Measurements from ENCODE around the gene DTWD1.

The DTWD1 gene

DNA sequence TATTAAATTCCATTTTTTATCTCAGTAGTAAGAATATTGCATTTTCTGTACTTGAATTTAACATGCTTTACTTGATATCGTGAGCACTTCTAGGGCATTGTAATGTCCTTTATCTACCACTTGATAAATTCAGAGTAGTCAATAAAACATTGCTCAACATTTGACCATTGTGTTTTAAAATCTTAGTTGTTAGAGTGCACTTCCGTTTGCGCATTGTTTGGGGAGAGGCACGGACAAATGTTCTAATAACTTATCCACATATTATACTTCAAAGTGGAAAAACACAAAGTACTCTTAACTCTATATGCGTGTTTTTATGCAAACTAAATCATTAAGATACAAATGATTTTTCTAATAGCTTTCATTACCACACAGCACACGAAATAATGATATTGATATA, 649 bp upstream of the DTWD1 start:
- H3K9ac ChIP-seq (ENCODE audit: low read depth, low read length) = peak overlapping the region; percentile 93
- peaks cover 5% of the 10 kb centered on the region; the same call in 1 of the 2 replicates for H3K4me1 ChIP-seq (ENCODE audit: insufficient read depth, low read length)
- H3K27ac ChIP-seq (ENCODE audit: low read length) = peak overlapping the region; percentile 57
- no peaks in the 10 kb centered on the region for H3K27me3 ChIP-seq (ENCODE audit: insufficient read depth, low read length)
- peak overlapping the region; percentile 94 for H3K4me3 ChIP-seq (ENCODE audit: low read length)
- peaks cover 9% of the 10 kb centered on the region for H3K9me3 ChIP-seq (ENCODE audit: insufficient read depth, low read depth, low read length)
- H3K36me3 ChIP-seq (ENCODE audit: insufficient read depth, low read depth, low read length) = peaks cover 8% of the 10 kb centered on the region

DNA sequence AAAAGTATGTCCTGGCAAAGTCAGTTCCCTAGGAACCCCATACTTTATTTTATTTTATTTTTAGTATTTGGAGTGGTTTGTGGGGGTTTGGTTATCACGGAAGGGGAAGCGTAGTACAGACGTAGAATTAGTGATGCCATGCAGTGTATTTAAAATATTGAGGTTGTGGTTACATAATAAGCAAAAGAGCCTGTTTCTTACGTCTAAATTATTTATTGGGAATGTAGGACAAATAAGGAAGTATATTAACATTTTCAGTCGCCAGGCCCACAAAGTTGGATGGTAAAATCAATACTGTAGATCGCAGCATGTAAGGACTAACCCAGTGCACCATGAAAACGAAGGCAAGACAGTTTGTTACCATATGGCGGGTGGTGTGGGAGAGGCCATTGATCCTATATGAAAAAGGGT, 558 bp downstream of the DTWD1 start:
- H3K9ac ChIP-seq (ENCODE audit: low read depth, low read length) = peak overlapping the region; percentile 94
- no peak overlapping the region for H3K27ac ChIP-seq (ENCODE audit: low read length)
- peaks cover 16% of the 10 kb centered on the region for H3K9me3 ChIP-seq (ENCODE audit: insufficient read depth, low read depth, low read length)
- H3K27me3 ChIP-seq (ENCODE audit: insufficient read depth, low read length) = no peaks in the 10 kb centered on the region
- peaks cover 5% of the 10 kb centered on the region; the same call in 1 of the 2 replicates for H3K4me1 ChIP-seq (ENCODE audit: insufficient read depth, low read length)
- peak overlapping the region; percentile 94 for H3K4me3 ChIP-seq (ENCODE audit: low read length)
- peaks cover 20% of the 10 kb centered on the region for H3K36me3 ChIP-seq (ENCODE audit: insufficient read depth, low read depth, low read length)

DNA sequence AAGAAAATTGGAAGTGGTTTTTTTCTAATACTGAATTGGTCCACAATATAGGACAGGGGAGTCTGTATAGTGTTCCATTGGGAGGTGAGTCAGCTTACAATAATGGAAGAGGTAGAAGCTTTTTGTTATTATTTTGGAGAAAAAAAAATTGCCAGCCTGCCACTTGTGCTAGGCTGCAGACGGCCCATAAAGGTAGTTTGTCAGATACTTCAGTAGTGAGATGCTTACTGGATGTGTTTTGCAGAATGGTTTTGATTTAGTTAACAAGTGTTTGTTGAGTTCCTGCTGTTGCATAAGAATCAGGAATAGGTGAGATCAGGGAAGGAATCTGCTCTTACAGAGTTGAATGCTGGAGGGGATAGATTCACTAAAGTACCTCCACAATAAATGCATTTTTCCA, 1.0 kb downstream of the DTWD1 start:
- peaks cover 16% of the 10 kb centered on the region for H3K9me3 ChIP-seq (ENCODE audit: insufficient read depth, low read depth, low read length)
- peak overlapping the region; percentile 94 for H3K9ac ChIP-seq (ENCODE audit: low read depth, low read length)
- H3K4me1 ChIP-seq (ENCODE audit: insufficient read depth, low read length) = peaks cover 5% of the 10 kb centered on the region; the same call in 1 of the 2 replicates
- H3K27me3 ChIP-seq (ENCODE audit: insufficient read depth, low read length) = no peaks in the 10 kb centered on the region
- peaks cover 25% of the 10 kb centered on the region for H3K36me3 ChIP-seq (ENCODE audit: insufficient read depth, low read depth, low read length)
- peak overlapping the region; percentile 94 for H3K4me3 ChIP-seq (ENCODE audit: low read length)
- no peak overlapping the region for H3K27ac ChIP-seq (ENCODE audit: low read length)

DNA sequence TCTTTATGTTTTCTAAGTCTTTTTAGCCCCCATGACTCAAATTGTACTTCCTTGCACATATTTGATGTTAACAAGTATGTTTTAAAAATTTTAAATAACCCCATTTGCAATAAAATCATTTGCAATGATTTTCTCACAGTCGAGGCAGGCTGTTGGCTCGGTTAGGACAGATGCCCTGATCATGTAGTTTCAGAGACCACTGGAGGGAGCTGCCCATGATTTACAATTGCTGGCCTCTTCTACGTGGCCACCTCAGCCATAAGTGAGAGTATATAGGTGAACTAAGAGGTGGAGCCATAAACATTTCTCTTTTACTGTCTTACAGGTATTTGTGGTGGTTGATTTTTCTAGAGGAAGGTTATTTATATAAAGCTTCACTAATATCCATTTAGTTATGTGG, 1.7 kb downstream of the DTWD1 start:
- peaks cover 5% of the 10 kb centered on the region; the same call in 1 of the 2 replicates for H3K4me1 ChIP-seq (ENCODE audit: insufficient read depth, low read length)
- H3K27ac ChIP-seq (ENCODE audit: low read length) = no peak overlapping the region
- peak overlapping the region; percentile 94 for H3K4me3 ChIP-seq (ENCODE audit: low read length)
- peaks cover 32% of the 10 kb centered on the region for H3K36me3 ChIP-seq (ENCODE audit: insufficient read depth, low read depth, low read length)
- H3K9me3 ChIP-seq (ENCODE audit: insufficient read depth, low read depth, low read length) = peaks cover 16% of the 10 kb centered on the region
- no peaks in the 10 kb centered on the region for H3K27me3 ChIP-seq (ENCODE audit: insufficient read depth, low read length)
- no peak overlapping the region for H3K9ac ChIP-seq (ENCODE audit: low read depth, low read length)

DNA sequence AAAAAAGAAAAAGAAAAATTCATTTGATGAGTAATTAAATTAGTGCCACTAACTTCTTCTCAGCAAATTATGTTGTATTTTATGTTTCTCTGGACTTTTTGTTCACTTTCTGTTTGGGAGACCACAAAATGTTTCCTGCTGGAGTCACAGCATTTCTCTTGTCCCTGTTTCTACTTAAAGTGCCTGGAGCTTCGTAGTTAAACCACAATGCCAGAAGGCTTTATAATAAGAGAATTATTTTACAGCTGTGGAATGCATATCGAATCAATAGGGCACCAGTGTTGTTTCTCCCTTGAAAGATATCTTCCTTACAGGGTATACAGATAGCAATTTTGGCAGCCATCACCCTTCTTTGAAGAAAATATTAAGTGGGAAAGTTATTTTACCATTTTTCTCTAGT, 3.2 kb downstream of the DTWD1 start:
- no peak overlapping the region for H3K9ac ChIP-seq (ENCODE audit: low read depth, low read length)
- no peaks in the 10 kb centered on the region for H3K27me3 ChIP-seq (ENCODE audit: insufficient read depth, low read length)
- peaks cover 41% of the 10 kb centered on the region for H3K36me3 ChIP-seq (ENCODE audit: insufficient read depth, low read depth, low read length)
- peaks cover 5% of the 10 kb centered on the region; the same call in 1 of the 2 replicates for H3K4me1 ChIP-seq (ENCODE audit: insufficient read depth, low read length)
- peaks cover 16% of the 10 kb centered on the region for H3K9me3 ChIP-seq (ENCODE audit: insufficient read depth, low read depth, low read length)
- H3K4me3 ChIP-seq (ENCODE audit: low read length) = no peak overlapping the region
- no peak overlapping the region for H3K27ac ChIP-seq (ENCODE audit: low read length)

DNA sequence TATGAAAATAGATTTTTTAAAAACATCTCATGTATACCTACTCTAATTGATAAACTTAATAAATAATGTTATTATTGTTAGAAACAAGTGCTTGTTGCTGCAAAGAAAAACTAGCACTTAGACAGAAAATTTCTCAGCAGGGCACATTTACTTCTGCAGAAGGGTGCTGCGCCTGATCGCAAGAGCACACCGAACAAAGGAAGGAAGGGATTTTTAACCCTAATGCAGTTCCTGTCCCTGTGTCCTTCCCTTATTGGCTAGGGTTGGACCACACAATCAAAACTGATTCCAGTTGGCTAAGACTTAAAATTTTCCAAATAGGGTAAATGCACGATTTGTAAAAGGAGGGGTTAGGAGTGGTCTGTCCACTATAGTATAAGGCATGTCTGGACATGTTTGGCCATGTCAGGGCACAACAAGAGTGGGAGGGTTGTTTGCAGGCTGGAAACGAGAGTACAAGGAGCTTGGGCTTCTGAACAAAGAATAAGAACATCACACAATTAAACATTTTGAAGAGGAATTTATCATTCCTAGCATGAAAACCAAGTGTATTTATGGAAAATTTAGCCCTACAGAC, 4.7 kb downstream of the DTWD1 start:
- Histone ChIP-seq H3K36me3 (ENCODE audit: insufficient read depth, low read depth, low read length) (peaks cover 52% of the 10 kb centered on the region), H3K27ac (ENCODE audit: low read length) (no peak overlapping the region), H3K9me3 (ENCODE audit: insufficient read depth, low read depth, low read length) (peaks cover 16% of the 10 kb centered on the region), H3K4me1 (ENCODE audit: insufficient read depth, low read length) (peaks cover 5% of the 10 kb centered on the region; the same call in 1 of the 2 replicates), H3K9ac (ENCODE audit: low read depth, low read length) (no peak overlapping the region), H3K4me3 (ENCODE audit: low read length) (no peak overlapping the region), H3K27me3 (ENCODE audit: insufficient read depth, low read length) (no peaks in the 10 kb centered on the region)

DNA sequence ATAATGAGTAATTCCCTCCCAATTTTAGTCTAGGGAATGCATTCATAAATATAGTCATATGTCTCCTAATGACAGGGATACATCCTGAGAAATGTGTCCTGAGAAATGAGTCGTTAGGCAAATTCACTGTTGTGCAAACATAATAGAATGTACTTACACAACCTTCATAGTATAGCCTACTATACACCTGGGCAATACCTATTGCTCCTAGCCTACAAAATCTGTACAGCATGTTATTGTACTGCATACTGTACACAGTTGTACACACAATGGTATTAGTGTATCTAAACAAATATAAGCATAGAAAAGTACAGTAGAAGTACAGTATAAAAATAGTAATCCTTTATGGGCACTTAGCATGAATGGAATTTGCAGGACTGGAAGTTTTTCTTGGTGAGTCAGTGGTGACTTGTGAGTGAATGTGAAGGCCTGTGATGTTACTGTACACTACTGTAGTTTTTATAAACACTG, 6.6 kb downstream of the DTWD1 start:
- peaks cover 16% of the 10 kb centered on the region for H3K9me3 ChIP-seq (ENCODE audit: insufficient read depth, low read depth, low read length)
- H3K27me3 ChIP-seq (ENCODE audit: insufficient read depth, low read length) = no peaks in the 10 kb centered on the region
- H3K9ac ChIP-seq (ENCODE audit: low read depth, low read length) = no peak overlapping the region
- H3K4me1 ChIP-seq (ENCODE audit: insufficient read depth, low read length) = no peaks in the 10 kb centered on the region
- H3K36me3 ChIP-seq (ENCODE audit: insufficient read depth, low read depth, low read length) = peaks cover 54% of the 10 kb centered on the region
- no peak overlapping the region for H3K4me3 ChIP-seq (ENCODE audit: low read length)
- no peak overlapping the region for H3K27ac ChIP-seq (ENCODE audit: low read length)

DNA sequence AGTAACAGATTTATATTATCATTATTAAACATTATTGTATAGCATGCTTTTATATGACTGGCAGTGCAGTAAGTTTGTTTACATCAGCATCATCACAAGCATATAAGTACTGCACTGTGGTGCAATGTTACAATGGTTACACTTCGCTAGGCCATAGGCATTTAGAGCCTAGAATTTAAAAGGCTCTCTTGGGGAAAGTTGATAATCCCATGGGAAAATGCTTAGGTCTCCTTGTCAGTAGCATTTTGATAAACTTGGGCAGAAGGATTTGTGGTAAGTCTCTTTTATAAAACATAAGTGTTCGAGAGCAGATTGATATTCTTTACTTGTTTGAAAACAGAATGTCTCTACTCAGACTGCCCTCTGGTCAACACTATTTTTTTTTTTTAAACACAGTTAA, 7.5 kb downstream of the DTWD1 start:
- Histone ChIP-seq H3K27me3 (ENCODE audit: insufficient read depth, low read length) (no peaks in the 10 kb centered on the region), H3K4me1 (ENCODE audit: insufficient read depth, low read length) (no peaks in the 10 kb centered on the region), H3K36me3 (ENCODE audit: insufficient read depth, low read depth, low read length) (peaks cover 54% of the 10 kb centered on the region), H3K9ac (ENCODE audit: low read depth, low read length) (no peak overlapping the region), H3K9me3 (ENCODE audit: insufficient read depth, low read depth, low read length) (peaks cover 16% of the 10 kb centered on the region), H3K4me3 (ENCODE audit: low read length) (no peak overlapping the region), H3K27ac (ENCODE audit: low read length) (no peak overlapping the region)

DNA sequence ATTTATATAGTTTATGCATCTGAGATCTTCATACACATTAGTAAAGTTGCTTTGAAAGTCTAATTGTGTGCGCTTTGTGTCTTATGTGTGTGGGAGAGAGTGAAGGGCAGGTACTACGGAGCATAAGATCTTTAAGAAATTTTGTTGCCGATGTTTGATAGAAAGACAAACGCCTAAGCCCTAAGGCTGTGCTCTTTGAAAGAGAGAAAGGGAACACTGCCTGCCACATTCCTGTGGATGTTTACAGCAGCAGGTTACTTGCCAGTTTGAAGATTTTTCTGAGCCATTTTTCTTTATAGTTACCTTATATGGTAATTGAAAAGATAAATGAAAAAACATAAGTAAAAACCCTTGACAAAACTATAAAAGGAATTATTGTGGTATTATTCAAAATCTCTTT, 17.0 kb downstream of the DTWD1 start:
- H3K9ac ChIP-seq (ENCODE audit: low read depth, low read length) = no peak overlapping the region
- no peaks in the 10 kb centered on the region for H3K27me3 ChIP-seq (ENCODE audit: insufficient read depth, low read length)
- peaks cover 36% of the 10 kb centered on the region for H3K36me3 ChIP-seq (ENCODE audit: insufficient read depth, low read depth, low read length)
- no peak overlapping the region for H3K27ac ChIP-seq (ENCODE audit: low read length)
- H3K4me3 ChIP-seq (ENCODE audit: low read length) = no peak overlapping the region
- H3K9me3 ChIP-seq (ENCODE audit: insufficient read depth, low read depth, low read length) = no peaks in the 10 kb centered on the region
- H3K4me1 ChIP-seq (ENCODE audit: insufficient read depth, low read length) = peaks cover 11% of the 10 kb centered on the region

DNA sequence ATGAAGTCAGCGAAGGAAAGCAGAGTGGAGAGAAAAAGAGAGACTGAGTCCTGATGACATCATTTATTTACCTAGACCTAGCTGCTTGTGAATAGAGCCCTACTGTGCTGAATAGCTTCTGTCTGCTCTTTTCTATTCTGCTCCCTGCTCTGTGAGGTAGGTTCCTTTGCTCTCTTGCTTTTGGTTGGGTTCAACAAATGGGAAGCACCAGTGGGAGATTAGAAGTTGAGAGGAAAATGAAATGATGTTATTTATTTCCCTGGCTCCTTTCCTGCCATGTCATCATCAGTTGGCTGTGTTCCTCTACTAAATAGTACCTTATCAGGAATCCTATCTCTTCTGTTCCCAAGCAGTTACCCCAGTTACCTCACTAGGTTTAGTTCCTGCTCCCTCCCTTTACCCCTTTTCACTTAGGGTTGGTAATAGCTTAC, 23.5 kb downstream of the DTWD1 start:
- no peak overlapping the region for H3K4me3 ChIP-seq (ENCODE audit: low read length)
- H3K36me3 ChIP-seq (ENCODE audit: insufficient read depth, low read depth, low read length) = peaks cover 12% of the 10 kb centered on the region; the same call in 1 of the 2 replicates
- H3K9ac ChIP-seq (ENCODE audit: low read depth, low read length) = no peak overlapping the region
- no peak overlapping the region for H3K27ac ChIP-seq (ENCODE audit: low read length)
- no peaks in the 10 kb centered on the region for H3K9me3 ChIP-seq (ENCODE audit: insufficient read depth, low read depth, low read length)
- H3K4me1 ChIP-seq (ENCODE audit: insufficient read depth, low read length) = peaks cover 9% of the 10 kb centered on the region
- no peaks in the 10 kb centered on the region for H3K27me3 ChIP-seq (ENCODE audit: insufficient read depth, low read length)

DNA sequence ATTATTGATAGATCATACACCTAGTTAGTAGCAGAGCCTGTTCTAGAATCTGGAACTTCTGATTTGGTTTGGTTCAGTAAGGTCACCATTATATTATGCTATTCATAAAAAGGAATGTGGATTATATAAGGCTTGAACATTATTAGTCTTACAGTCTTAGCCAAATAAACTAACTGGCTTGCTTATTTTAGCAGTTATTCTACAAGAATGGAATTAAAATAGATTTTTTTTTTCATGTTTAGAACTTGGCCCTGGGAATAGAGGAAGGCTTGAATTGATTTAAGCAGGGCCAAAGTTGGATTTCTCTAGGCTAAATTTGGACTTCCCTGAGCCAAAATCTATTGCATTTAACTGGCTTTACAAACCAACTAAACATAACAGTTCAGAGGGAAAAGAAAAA, 24.4 kb downstream of the DTWD1 start:
- Histone ChIP-seq H3K36me3 (ENCODE audit: insufficient read depth, low read depth, low read length) (peaks cover 12% of the 10 kb centered on the region; the same call in 1 of the 2 replicates), H3K4me3 (ENCODE audit: low read length) (no peak overlapping the region), H3K27me3 (ENCODE audit: insufficient read depth, low read length) (no peaks in the 10 kb centered on the region), H3K9me3 (ENCODE audit: insufficient read depth, low read depth, low read length) (no peaks in the 10 kb centered on the region), H3K9ac (ENCODE audit: low read depth, low read length) (no peak overlapping the region), H3K4me1 (ENCODE audit: insufficient read depth, low read length) (peaks cover 9% of the 10 kb centered on the region), H3K27ac (ENCODE audit: low read length) (no peak overlapping the region)

DNA sequence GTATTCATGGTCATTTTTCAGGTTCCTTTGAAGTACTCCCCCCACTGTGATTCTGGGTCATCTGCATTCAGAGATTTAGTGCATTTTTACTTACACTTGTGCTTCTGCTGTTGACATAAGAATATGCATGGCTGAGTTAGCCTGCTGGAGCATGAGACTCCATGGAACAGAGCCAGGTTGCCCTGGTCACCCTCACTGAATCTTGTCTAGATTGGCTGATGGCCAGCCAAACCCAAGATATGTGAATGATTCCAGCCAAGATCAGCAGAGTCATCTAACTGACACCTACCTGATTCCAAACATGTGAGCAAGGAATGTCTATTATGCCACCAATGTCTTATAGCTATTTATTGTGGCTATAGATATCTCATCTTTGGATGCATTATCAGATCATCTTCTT, 25.1 kb downstream of the DTWD1 start:
- no peak overlapping the region for H3K27ac ChIP-seq (ENCODE audit: low read length)
- no peaks in the 10 kb centered on the region for H3K9me3 ChIP-seq (ENCODE audit: insufficient read depth, low read depth, low read length)
- peaks cover 9% of the 10 kb centered on the region for H3K4me1 ChIP-seq (ENCODE audit: insufficient read depth, low read length)
- H3K9ac ChIP-seq (ENCODE audit: low read depth, low read length) = no peak overlapping the region
- H3K36me3 ChIP-seq (ENCODE audit: insufficient read depth, low read depth, low read length) = peaks cover 12% of the 10 kb centered on the region; the same call in 1 of the 2 replicates
- H3K27me3 ChIP-seq (ENCODE audit: insufficient read depth, low read length) = no peaks in the 10 kb centered on the region
- no peak overlapping the region for H3K4me3 ChIP-seq (ENCODE audit: low read length)

Data from iPS-20b (cell line).